ELR (cell line): Measurements from ENCODE around the gene TXNL4B.
A peak's percentile ranks its signal among the peaks of the same experiment; 100 is the strongest.

ENCODE experiments used
- DNase-seq: peaks from one replicate; pipeline ENCODE4 v3.0.0-alpha.2; 2015; ENCODE audit warnings: low read depth

TXNL4B gene

DNA sequence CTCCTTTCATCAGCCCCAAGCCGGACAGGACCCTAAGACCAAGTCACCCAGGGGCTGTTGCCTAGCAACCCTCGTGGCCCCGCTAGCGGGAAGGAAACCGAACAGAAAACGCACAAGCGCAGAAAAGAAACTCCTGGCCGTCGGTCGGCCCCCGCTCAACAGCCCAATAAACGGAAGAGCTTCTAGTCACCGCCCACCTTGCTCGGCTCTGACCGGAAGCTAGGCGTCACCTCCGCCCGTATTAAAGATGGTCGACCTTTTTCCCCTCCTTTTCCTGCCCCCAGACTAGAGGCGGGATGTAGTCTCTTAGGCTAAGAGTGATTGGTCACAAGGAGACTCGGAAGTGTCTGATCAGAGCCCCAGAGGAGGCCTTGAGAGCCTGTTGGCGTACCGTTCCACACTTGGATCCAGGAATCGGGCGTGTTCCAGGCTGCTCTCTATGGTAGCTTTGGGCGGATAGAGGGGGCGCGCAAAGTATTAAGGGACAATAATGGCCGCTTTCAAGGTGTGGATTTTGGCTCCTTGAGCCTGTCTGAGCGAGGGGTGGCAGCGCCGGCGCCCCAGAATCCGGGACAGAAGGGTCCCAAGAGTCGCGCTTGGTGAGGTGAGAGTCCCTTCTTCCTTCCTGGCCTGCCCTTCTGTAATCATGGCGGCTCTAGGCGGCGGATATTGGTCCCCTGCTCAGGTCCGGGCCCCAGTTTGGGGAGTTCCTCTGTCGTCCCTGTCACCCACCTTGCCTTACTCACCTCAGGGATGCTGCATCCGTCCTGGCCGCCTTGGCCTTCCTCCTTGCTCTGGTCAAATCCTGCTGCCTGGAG, at the start of gene TXNL4B, which contains the start of gene DHX38:
TXNL4B (minus strand) TSS at position 173 of the 818 bp plus-strand sequence. CDS start 2,871 bp downstream, outside the sequence.
DHX38 (plus strand) TSS at position 400 of the 818 bp plus-strand sequence. CDS start 2,311 bp downstream, outside the sequence.
- DNase-seq = peak; percentile 100

DNA sequence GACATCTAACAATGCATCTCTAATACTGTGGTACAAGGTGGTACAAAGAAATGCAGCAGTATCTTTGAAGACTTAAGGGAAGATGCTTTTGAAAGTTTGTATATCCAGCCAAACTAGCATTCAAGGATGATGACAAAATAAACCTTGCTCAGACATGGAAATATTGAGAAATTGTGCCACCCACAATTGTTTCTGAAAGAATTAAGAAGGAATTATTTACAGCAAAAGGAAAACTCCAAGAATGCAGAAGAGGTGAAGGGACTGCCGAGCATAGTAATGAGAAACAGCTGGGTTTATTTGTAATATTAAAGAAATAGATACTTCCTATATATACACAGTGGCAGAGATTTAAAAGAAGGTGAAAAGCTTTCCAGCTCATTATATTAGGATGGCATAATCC, 49.1 kb upstream of the TXNL4B start:
- no peak for DNase-seq

DNA sequence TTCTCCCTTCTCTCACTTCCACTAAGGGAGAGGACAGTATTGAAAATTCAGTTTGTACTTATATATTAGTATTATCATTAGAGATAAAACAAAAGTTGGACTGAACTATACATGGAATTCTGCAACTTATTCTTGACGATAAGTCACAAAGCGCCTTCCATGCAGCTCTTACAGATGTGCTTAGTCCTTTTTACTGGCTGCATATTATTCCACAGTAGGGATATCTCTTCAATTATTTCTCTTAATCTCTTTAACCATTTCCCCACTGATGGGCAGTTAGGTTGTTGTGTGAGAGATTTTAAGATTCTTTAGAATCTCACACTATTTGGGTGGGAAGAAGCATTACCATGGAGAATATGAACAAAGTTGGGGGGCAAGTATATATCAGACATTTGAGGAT, 46.5 kb upstream of the TXNL4B start:
- DNase-seq = no peak

DNA sequence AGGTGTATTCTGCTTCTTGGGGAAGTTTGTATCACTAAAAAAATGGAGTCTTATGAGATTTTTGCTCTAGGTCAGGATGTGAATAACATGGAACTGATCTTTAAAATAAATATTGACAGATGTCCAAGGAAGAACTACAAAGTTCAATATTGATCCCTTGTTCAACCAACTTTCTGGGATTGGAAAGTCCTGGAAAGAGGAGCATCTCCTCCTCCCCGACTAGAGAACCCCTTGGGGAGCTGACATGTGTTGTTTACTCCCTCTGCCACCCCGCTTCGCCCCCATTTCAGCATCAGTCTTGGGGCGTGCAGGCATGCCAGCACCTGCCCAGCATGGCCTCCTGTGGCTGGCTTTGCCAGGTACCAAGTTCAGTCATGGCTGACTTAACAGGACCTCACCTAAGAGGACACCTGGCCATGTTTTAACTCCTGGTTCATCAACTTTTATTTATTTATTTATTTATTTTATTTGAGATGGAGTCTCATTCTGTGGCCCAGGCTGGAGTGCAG, 44.7 kb upstream of the TXNL4B start:
- no peak for DNase-seq

DNA sequence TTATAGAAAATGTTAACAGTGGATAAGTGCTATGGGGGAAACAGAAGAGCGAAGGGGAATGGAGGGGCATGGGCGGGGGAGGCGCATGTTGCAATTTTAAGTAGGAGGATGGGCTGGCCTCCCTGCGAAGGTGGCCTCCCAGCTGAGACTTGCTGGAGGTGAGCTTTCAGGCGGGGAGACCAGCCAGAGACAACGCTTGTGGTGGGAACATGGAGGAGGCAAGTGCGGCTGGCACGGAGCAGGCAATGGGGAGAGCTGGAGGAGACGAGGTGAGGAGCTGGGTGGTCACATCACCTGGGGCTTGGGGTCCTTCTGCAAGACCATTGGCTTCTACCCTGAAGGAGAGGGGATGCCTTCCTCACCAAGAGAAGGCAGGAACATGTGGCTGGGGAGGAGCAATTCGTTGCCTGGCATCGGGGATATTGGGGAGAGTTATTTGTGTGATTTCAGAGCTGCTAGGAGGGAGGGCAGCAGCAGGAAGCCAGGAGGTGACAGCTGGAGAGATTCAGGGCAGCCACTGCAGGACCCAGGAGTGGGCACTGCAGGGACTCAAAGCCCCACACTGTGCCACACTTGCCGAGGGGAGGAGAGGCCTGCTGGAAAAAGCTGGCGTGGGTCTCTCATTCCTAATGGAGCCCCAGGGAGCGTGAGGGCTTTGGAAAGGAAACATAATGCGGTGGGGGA, 44.1 kb upstream of the TXNL4B start:
- no peak for DNase-seq

DNA sequence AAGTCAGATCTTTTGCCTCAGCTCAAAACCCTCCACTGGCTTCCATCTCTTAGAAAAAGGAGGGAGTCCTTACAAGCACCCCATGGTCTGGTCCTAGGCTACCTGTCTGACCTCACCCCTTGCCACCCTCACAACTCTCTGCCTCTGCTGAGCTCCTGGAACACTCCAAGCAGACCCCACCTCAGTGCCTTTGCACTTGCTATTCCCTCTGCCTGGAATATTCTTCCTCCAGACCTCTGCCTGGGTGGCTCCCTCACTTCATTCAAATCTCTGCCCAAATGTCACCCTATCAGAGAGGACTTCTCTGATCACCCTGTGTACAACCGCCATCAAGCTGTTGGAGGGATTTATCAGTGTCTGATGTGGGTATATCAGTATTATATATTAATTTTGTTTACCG, 41.1 kb upstream of the TXNL4B start:
- DNase-seq = no peak

DNA sequence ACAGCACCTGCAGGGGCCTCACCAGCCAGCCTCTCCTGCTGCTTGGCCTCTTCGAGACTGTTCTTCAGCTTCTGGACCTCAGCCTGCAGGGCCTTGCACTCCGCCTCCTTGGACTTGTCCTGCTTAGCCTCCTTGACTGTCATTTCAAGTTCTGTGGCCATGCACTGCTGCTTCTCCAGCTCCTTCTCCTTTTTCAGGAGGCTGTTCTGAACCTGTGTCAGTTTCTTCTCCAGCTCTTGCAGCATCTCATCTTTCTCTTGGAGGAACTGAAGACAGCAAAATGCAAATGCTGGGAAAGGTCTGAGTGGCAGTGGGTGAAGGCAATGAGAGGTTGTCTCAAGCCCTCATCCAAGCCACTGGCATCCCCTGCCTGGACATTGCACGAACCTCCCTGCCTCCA, 39.3 kb upstream of the TXNL4B start:
- DNase-seq = no peak

DNA sequence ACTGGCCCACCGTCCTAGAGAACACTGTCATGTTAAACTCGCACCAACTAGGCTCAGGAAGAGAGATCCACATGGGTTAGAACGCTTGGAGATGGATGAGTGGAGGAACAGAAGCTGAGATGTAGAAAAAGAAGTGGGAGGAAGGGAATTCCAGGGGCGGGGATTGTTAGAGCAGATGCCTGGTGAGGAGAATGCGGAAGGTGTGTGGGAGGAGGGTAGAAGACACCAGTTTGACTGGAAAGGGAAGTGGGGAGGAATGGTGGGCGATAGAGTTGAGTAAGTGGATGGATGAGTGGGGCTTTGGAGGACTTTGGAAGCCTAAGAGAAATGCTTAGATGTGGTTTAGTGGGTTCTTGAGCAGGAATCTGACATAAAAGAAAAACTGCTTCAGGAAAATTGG, 37.6 kb upstream of the TXNL4B start:
- no peak for DNase-seq

DNA sequence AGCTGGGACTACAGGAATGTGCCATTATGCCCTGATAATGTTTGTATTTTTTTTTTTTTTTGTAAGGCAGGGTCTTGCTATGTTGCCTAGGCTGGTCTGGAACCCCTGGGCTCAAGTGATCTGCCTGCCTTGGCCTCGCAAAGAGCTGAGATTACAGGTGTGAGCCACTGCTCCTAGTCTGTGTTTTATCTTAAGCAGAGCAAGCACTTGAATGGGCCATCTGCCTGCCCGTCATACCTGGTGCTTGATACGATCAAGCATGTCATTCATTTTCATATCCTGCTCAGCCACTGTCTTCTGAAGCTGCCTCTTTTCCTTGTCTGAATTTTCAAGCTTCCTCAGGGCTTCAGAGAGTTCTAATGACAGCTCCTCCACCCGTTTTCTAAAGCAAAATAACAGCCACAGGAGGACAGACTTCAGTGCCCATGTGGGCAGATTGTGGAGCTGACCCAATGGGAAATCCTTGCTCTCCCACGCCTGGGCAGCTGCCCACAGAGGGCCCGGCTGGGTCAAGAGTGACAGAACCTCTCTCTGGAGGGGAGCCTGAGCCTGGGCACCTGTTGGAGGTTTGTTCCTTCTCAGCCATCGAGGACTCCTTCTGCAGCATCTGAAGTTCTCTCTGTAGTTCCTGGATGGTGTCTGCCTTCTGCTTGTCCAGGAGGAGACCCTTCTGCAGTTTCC, 36.7 kb upstream of the TXNL4B start:
- DNase-seq = no peak

DNA sequence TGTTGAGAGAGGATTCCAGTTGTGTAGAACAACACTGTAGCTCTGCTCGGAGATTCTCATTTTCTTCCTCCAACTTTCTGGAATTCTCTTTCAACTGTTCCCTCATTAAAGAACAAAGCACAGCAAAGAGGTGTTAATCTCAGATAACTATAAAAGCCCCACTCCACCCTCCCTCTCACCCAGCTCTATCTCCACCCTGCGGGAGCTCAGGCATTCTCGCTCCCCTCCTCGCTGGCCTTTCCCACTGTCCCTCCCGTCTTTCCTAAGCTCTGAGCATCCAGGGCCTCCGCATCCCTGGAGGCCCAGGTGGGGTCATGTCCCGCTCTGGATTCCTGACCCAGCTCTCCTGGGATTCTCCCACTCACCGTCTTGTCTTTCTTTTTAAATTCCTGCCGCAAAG, 35.3 kb upstream of the TXNL4B start:
- DNase-seq = no peak

DNA sequence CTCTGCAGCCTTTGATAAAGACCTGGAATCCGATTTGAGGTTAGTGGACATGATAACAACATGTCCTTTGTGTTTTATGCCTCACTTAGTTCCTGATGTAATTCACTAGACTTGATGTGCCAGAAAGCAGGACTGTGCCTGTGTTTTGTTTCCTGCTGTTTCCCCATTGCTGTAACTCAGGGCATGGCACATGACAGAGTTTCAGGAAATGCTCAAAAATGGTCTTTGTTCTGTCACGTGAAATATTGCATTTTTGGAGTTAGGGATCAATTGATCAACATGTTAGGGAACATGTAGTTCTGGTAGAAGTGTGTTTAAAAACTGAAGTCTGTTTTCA, 33.0 kb upstream of the TXNL4B start:
- DNase-seq = no peak

DNA sequence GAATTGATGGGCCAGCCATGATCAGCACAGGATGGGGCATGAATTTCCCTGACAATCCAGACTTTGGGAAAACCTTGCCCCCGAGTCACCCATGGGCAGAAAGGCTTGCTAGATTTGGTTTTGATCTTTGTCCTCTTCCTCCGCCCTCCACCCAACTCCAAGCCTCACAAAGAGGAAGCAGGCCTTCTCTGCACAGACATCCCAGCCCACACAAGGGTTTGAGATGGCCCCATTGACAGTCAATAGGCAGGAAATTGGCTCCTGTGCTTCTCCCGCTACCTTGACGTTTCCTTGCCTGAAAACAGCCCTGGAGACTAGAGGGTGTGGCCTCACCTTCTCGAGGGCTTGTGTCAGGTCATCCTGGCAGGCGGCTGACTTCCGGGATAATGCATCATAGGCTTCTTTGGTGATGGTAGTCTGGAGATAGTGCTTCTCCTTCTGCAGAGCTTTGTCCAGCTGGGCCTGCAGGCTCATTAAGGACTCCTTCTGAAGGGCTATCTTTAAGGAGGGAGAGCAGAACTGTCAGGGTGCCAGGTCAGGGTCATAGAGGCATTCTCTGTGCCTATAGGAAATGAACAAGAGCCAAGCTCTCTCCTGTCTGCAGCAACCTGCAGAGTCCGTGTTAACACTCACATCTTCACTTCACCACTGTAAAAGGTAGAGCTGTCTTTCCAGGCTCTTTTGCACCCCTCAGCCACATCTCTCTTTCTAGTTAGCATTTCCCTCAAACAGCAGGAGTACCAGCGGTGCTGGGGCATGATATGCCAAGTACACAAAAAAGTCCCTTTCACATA, 32.4 kb upstream of the TXNL4B start:
- no peak for DNase-seq

DNA sequence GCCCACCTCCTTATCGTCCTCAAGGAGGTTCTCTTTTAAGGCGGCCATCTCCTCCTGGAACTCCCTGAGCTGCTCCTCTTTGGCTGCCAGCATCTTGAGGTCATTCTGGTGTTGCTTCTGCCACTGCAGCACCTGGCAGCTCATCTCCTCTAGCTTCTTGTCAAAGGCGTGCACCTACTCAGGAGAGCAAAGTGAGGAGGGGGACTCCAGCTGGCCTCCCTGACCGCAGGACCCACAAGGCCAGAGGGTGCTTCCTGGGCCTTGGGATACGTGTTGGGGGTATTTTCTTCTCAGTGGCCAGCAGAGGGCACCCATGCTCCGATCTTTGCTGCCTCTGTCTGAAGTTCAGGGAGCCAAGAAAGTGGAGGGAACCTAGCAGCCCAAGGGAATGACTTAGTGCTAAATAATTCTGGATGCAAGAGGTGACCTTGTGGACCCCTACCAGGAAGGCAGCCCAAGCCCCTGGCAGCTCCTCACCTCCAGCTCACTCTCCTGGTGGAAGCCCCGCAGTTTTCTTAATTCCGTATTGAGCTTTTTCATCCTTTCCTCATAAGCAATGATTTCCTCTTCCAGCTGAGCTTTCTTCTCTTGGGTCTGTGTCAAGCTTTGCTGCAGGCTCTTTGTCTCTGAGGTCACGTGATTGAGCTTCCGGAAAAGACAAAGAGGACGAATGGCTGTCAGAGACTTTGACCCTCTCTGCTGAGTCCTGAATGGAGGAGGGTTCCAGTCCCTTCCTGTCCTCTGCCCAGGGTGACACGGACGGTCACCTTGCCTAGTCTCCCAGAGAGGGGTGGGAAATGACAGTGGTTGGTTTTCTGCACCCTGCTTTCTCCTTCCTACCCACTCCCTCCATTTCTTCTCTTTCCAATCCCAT, 31.6 kb upstream of the TXNL4B start:
- DNase-seq = peak; percentile 75

DNA sequence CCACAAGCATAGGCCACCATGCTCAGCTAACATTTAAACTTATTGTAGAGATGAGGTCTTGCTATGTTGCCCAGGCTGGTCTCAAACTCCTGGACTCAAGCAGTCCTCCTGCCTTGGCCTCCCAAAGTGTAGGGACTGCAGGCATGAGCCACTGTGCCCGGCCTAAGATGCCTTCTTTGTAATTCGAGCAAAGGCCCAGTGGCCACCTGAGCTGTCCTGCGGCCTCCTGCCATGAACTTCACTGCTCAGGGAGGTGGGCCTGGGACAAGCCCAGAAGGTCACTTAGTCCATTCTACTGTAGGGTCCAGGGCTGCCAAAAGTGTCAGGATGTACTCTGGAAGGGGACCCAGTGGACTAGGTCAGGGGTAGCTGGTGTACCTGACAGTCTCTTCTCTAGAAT, 30.7 kb upstream of the TXNL4B start:
- DNase-seq = no peak

DNA sequence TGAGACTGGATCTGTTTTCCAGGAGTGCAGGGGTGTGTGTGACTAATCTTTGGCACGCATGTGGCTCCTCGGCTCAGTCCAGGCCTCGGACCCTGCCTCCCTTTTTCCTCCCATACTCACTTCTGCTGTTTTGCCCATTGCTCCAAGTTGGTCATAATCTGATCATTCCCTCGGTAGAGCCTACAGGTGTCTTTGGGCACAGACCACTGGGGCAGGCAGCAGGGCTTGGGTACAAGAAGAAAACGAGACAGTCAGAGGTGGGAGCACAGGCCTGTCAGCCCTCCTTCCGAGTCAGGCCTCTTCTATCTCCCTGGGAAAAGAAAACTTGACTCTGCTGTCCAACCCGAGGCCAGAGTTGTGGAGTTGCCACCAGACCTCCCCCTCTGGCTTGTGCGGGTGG, 30.0 kb upstream of the TXNL4B start:
- DNase-seq = no peak

DNA sequence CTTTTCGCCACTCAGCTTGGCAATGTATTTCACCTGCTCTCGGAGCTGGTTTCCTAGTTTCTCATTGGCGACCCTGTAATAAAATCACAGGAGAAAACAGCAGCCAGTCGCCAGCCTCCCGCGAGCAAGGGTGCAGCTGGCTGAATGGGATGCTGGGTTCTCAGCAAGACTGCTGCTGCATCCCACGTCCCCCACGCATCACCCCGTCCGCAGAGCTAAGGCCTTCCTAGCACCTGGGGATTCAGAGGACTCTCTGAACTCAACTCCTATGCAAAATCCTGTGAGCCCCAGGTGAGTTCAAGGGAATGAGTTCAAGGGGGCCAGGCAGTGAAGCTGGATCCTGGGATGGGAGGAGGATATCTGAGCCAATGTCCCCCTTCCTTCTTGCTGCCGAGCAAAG, 29.5 kb upstream of the TXNL4B start:
- DNase-seq = no peak

DNA sequence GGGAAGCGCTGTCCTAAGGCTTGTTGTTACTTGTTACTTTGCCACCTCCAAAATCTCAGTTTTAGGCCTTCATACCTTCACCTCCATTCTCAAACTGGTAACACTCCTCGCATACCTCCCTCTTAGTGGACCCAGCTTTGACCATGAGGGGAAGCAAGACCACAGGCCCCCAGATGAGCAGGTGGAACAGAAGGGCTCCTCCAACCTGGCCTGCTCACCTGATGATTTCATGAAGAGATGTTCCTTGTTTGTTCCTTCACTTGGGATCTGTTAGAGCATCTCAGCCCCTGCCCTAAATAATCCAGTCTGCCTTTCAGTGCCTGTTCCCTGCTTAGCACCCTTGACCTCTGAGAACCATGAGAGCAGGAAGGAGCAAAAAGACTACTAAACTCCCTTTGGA, 28.9 kb upstream of the TXNL4B start:
- no peak for DNase-seq

DNA sequence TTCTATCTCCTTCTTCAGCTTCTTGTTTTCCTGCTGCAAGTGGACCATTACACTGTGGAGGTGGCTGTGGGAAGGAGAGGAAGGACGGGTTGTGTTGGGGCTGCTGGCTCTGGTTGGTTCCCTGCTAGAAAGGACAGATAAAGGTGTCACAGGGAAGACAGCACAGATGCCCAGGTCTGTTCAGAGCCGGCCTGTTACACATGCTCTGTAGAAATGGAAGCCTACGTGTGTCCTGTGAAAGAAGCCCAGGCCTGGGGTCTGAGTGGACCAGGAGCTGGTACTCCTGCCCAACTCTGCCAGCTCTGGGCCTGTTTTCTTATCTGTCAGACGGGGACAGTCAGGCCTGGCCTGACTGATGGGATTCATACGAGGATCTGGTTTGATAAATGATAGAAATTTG, 26.6 kb upstream of the TXNL4B start:
- DNase-seq = no peak

DNA sequence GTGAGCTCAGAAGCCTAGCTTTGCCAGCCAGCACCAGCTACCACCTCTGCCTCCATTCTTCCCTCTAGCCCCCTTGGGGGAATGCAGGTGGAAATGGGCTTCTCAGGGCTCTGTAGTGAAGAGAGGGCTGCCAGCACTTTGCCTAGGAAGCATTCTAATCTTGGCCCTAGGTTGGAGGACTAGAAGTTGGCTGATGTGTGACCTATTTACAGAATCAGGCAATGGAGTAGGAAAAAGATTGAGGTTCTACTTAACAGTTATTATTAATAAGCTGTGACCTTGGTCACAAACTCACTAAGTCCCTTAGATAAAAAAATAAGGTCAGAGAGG, 20.2 kb upstream of the TXNL4B start:
- no peak for DNase-seq

DNA sequence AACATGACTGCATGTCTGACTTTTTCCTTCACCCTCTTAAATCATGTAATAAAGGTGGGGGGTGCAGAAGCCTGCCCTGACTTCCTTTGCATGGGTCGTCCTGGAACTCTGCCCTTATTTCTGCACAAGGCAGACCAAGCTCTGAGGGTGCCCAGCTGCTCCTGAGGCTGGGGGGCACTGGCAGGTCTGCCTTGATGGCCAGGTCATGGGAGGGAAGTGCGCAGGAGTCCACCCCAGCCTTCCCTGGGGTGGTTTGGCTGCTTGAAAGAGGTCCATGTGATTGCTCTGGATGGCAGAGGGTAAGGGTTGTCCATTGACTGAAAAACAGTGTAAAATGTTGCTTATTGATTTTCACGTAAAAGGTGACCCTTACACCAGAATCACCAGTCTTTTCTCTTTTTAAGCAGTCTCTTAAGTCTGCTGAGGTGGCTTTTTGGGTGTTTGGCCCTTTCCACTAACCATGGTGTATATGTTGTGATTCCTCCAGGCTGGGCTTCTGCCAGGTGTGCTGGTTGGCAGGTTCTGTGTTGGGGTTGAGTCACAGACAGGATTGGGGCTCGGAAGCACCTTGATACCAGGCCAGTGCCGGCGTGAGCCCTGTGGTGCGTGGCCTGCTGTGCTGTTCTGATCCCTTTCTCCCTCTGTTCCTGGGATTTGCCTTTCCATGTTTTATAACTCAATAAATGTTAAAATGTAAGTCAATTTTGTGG, 19.6 kb upstream of the TXNL4B start:
- no peak for DNase-seq

DNA sequence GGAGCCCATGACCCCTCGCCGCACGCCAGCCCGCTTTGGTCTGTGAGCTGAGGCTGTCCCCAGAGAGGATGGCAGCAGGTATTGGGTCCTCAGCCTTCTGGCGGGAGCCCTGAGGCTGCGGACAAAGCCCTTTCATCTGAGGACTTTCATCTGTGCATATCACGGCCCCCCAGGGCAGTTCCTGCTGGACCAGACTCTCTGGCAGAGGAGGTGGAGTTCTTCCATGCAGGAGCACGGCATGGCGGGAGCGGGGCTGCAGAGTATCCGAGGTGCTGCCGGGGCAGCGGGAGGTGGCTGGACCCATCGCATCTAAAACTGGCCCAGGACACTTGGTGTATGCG, 19.0 kb upstream of the TXNL4B start:
- no peak for DNase-seq
